HG03469 (cell line): ENCODE data around the gene HSPB7.
"Not testable (repeated sequence)": the region's sequence is repeated elsewhere in the genome, so short reads cannot be mapped to it uniquely, and the experiment has no call there.

Experiments used
- ATAC-seq: cut with Tn5 transposase; IDR thresholded peaks from one replicate; pipeline ENCODE4 v1.9.1; 2021; ENCODE audit warnings: mild to moderate bottlenecking, moderate library complexity, moderate number of reproducible peaks; ENCODE audit not compliant: unreplicated experiment

HSPB7 gene

GRCh38 chr1:16051039-16051438 is 33.2 kb upstream of the HSPB7 start:
- no peak for ATAC-seq

GRCh38 chr1:16050328-16050727 is 32.5 kb upstream of the HSPB7 start:
- ATAC-seq, result no peak

- no peak for ATAC-seq
Observed at GRCh38 chr1:16048573-16049189, 30.8 kb upstream of the HSPB7 start.

GRCh38 chr1:16047791-16048475 is 30.1 kb upstream of the HSPB7 start:
- no peak for ATAC-seq

- ATAC-seq, result no peak
Observed at GRCh38 chr1:16046842-16047241, 29.0 kb upstream of the HSPB7 start.

- ATAC-seq, result no peak
Observed at GRCh38 chr1:16043950-16044349, 26.1 kb upstream of the HSPB7 start.

- no peak for ATAC-seq
Observed at GRCh38 chr1:16043521-16043920, 25.7 kb upstream of the HSPB7 start, which contains the start of gene CLCNKB. Gene CLCNKB, plus strand, starts transcription at chr1:16043782. Its CDS starts 711 bp downstream, at chr1:16044493.

- not testable (repeated sequence) for ATAC-seq
Observed at GRCh38 chr1:16042654-16043053, 24.8 kb upstream of the HSPB7 start.

- ATAC-seq, result no peak
Observed at GRCh38 chr1:16042096-16042495, 24.3 kb upstream of the HSPB7 start.

GRCh38 chr1:16041200-16041599 is 23.4 kb upstream of the HSPB7 start:
- ATAC-seq, result no peak

- ATAC-seq, result not testable (repeated sequence)
Observed at GRCh38 chr1:16039871-16040270, 22.0 kb upstream of the HSPB7 start.

- ATAC-seq, result no peak
Observed at GRCh38 chr1:16038620-16038912, 20.7 kb upstream of the HSPB7 start.

- not testable (repeated sequence) for ATAC-seq
Observed at GRCh38 chr1:16036461-16036860, 18.6 kb upstream of the HSPB7 start.

GRCh38 chr1:16033103-16033632 is 15.3 kb upstream of the HSPB7 start:
- not testable (repeated sequence) for ATAC-seq

GRCh38 chr1:16032388-16033102 is 14.7 kb upstream of the HSPB7 start:
- no peak for ATAC-seq

- no peak for ATAC-seq
Observed at GRCh38 chr1:16031551-16031950, 13.7 kb upstream of the HSPB7 start.

GRCh38 chr1:16029288-16029687 is 11.4 kb upstream of the HSPB7 start:
- no peak for ATAC-seq

- ATAC-seq, result not testable (repeated sequence)
Observed at GRCh38 chr1:16029003-16029268, 11.1 kb upstream of the HSPB7 start.

- ATAC-seq, result no peak
Observed at GRCh38 chr1:16028237-16029002, 10.6 kb upstream of the HSPB7 start.

- no peak for ATAC-seq
Observed at GRCh38 chr1:16026723-16027484, 9.1 kb upstream of the HSPB7 start.

- not testable (repeated sequence) for ATAC-seq
Observed at GRCh38 chr1:16026302-16026701, 8.5 kb upstream of the HSPB7 start.
